Upper lobe of left lung (tissue), 4 donors: ENCODE measurements around the gene SLC12A8.

Source experiments
- CTCF ChIP-seq, 6 experiments: fragments of 450-650 bp in 4 of 6; fragments of 200-600 bp in 2 of 6; sonication (generic) in 2 of 6; IDR thresholded peaks; one replicate each; pipeline ENCODE4 v1.5.1; 2016 to 2019; ENCODE audit warnings: antibody characterized with exemption in 6 of 6
- EP300 ChIP-seq, 4 donors: sonication (generic); formaldehyde crosslinking; IDR thresholded peaks; one replicate each; pipeline ENCODE4 v1.5.1; 2017; ENCODE audit warnings: antibody characterized with exemption in 4 of 4, control low read depth in 2 of 4

- no peak for TF ChIP-seq CTCF (IDR thresholded peaks at IDR 0.05)
- TF ChIP-seq EP300 (IDR thresholded peaks at IDR 0.05), result no peak
These were observed 152.9 kb downstream of the SLC12A8 start for GRCh38 chr3:125059488-125060245.
